HepG2 (cell line): ENCODE measurements around the gene SOCS3.

Experiments
- EZH2 ChIP-seq: conservative IDR thresholded peaks from 2 replicates; pipeline ENCODE4 v1.6.1; 2012; ENCODE audit warnings: mild to moderate bottlenecking, low read depth, low read length, moderate library complexity
- KAT2B ChIP-seq: fragments of 150-350 bp; IDR thresholded peaks from 2 replicates; pipeline ENCODE4 v1.6.1; 2014; ENCODE audit warnings: low read depth, low read length, borderline replicate concordance
- POLR2A ChIP-seq, 2 experiments: IDR thresholded peaks; 2 replicates each; pipeline ENCODE4 v1.6.1; 2011; ENCODE audit warnings: low read depth in 2 of 2, low read length in 2 of 2, mild to moderate bottlenecking in 1 of 2, moderate library complexity in 1 of 2; ENCODE audit not compliant: insufficient read depth in 1 of 2
- RAD21 ChIP-seq: fragments of 450-650 bp; formaldehyde crosslinking; IDR thresholded peaks from 2 replicates; pipeline ENCODE4 v1.5.0; 2020; ENCODE audit warnings: mild to moderate bottlenecking
- SIX1 ChIP-seq: sonication (generic); formaldehyde crosslinking; IDR thresholded peaks from 2 replicates; pipeline ENCODE4 v1.4.0; 2020; ENCODE audit warnings: missing genetic modification reagents, borderline replicate concordance
- TP53 ChIP-seq: sonication (generic); formaldehyde crosslinking; conservative IDR thresholded peaks from 2 replicates; pipeline ENCODE4 v1.4.0; 2020; ENCODE audit warnings: missing genetic modification reagents
- YY1 ChIP-seq: IDR thresholded peaks from 2 replicates; pipeline ENCODE4 v1.6.1; 2011; ENCODE audit warnings: low read length, low read depth, moderate library complexity, mild to moderate bottlenecking; ENCODE audit not compliant: insufficient read depth, insufficient replicate concordance
- ZNF777 ChIP-seq: sonication (generic); formaldehyde crosslinking; IDR thresholded peaks from 2 replicates; pipeline ENCODE4 v1.4.0; 2020; ENCODE audit warnings: missing genetic modification reagents
- ZSCAN12 ChIP-seq: sonication (generic); formaldehyde crosslinking; IDR thresholded peaks from 2 replicates; pipeline ENCODE4 v1.9.0; 2021; ENCODE audit warnings: mild to moderate bottlenecking, missing genetic modification reagents
- TF ChIP-seq, protein P1 (sequence below): sonication (generic); formaldehyde crosslinking; IDR thresholded peaks from 2 replicates; pipeline ENCODE4 v1.4.0; 2020; ENCODE audit warnings: missing genetic modification reagents
- TF ChIP-seq, protein P2 (sequence below): sonication (generic); formaldehyde crosslinking; conservative IDR thresholded peaks from 2 replicates; pipeline ENCODE4 v1.4.0; 2020; ENCODE audit warnings: missing genetic modification reagents
- TF ChIP-seq, protein P3 (sequence below): sonication (generic); formaldehyde crosslinking; IDR thresholded peaks from 2 replicates; pipeline ENCODE4 v1.5.0; 2020; ENCODE audit warnings: missing genetic modification reagents

DNA sequence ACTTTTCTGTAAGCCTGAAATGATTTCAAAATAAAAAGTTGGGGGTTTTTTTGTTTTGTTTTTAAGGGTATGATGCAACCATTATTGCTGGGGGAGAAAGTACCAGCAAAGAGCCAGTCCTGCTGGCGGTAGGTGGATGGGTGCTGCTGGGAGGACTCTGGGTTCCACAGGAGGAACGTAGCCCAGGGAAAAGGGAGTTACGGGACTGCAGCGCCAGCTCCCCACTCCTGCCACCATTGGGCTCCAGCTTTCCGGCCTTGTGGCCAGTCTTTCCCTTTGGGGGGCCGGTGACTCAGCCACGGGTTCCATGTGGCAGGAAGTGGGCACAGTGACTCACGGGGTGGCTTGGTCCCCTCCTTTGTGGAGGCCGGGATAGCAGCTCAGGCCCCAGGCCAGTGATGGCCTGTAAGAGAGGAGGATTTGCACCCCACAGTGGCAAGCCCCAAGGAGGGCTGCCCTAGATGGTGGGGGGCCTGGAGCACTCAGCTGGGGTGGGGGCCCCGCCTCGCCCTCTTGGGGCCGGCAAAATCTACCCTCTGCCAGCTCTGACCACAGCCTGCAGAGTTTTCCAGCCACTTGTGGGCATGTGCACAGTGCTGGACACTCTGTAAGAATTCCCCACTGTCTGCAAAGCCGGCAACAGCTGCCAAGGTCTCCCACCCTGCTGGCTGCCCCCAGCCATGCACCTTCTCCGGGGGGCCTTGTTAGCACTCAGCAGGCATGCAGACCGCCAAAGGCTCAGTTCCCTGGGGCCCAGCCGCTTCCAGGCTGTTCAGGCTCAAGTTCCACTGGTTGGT lies 30.4 kb downstream of the SOCS3 start:
- no peak for TF ChIP-seq TP53
- TF ChIP-seq, protein P1, sequence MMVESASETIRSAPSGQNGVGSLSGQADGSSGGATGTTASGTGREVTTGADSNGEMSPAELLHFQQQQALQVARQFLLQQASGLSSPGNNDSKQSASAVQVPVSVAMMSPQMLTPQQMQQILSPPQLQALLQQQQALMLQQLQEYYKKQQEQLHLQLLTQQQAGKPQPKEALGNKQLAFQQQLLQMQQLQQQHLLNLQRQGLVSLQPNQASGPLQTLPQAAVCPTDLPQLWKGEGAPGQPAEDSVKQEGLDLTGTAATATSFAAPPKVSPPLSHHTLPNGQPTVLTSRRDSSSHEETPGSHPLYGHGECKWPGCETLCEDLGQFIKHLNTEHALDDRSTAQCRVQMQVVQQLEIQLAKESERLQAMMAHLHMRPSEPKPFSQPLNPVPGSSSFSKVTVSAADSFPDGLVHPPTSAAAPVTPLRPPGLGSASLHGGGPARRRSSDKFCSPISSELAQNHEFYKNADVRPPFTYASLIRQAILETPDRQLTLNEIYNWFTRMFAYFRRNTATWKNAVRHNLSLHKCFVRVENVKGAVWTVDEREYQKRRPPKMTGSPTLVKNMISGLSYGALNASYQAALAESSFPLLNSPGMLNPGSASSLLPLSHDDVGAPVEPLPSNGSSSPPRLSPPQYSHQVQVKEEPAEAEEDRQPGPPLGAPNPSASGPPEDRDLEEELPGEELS = no peak
- TF ChIP-seq, protein P2, sequence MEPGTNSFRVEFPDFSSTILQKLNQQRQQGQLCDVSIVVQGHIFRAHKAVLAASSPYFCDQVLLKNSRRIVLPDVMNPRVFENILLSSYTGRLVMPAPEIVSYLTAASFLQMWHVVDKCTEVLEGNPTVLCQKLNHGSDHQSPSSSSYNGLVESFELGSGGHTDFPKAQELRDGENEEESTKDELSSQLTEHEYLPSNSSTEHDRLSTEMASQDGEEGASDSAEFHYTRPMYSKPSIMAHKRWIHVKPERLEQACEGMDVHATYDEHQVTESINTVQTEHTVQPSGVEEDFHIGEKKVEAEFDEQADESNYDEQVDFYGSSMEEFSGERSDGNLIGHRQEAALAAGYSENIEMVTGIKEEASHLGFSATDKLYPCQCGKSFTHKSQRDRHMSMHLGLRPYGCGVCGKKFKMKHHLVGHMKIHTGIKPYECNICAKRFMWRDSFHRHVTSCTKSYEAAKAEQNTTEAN (CRISPR knock-in tag) = no peak
- TF ChIP-seq ZNF777 (CRISPR knock-in tag) = no peak
- no peak for TF ChIP-seq RAD21
- TF ChIP-seq, protein P3, sequence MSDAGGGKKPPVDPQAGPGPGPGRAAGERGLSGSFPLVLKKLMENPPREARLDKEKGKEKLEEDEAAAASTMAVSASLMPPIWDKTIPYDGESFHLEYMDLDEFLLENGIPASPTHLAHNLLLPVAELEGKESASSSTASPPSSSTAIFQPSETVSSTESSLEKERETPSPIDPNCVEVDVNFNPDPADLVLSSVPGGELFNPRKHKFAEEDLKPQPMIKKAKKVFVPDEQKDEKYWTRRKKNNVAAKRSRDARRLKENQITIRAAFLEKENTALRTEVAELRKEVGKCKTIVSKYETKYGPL = no peak
- no peak for TF ChIP-seq POLR2A (IDR thresholded peaks at IDR 0.05; ENCODE audit: insufficient read depth in 1 of 2, low read depth in 2 of 2, low read length in 2 of 2)
- no peak for TF ChIP-seq EZH2
- no peak for TF ChIP-seq ZSCAN12
- no peak for TF ChIP-seq YY1
- TF ChIP-seq SIX1 (CRISPR knock-in tag) = no peak
- TF ChIP-seq KAT2B = no peak
